Measurements from ENCODE around the gene MSN. TPM values are rescaled to one million over a fixed set of nuclear protein-coding genes. Genes with fewer than 3 reads are reported as not detected.

MSN gene
- total and polyA plus RNA-seq, 9 donors, result 60.1 to 342 (median 160) TPM

DNA sequence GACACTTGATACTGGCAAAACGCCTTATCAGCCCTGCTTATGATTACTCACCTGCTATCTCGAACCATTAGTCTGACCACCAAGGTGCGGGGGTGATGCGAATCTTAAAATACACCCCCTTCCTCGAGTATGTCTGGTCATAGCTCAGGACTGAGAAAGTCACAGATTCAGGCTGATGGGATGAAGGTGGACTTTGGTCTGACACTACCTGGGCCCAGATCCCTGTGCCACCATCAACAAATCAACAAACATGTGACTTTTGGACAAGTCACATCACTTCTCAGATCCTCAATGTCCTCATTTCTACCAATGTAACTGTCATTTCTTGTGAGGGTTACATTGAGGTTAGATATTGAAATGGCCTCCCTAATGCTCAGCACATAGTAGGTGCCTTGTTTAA lies 9.8 kb upstream of the MSN start:
- TF ChIP-seq CTCF (IDR thresholded peaks at IDR 0.05) (no peak), EP300 (IDR thresholded peaks at IDR 0.05) (no peak), POLR2A (IDR thresholded peaks at IDR 0.05) (no peak)
- H3K4me3 ChIP-seq, result no peak overlapping the region
- H3K4me1 ChIP-seq (ENCODE audit: insufficient read depth), result no peaks in the 10 kb centered on the region
- H3K27ac ChIP-seq, result no peak overlapping the region
- no peaks in the 10 kb centered on the region for H3K36me3 ChIP-seq
- no peaks in the 10 kb centered on the region for H3K9me3 ChIP-seq
- intact Hi-C loops (cut with DNase I), result no loop called here
- no peaks in the 10 kb centered on the region for H3K27me3 ChIP-seq
- no peak for DNase-seq
- 64 to 83% (median 74%) methylated on average over 5 of the region's 5 CpGs for WGBS, 3 donors

- Histone ChIP-seq H3K9me3 (no peaks in the 10 kb centered on the region), H3K4me1 (ENCODE audit: insufficient read depth) (no peaks in the 10 kb centered on the region), H3K36me3 (no peaks in the 10 kb centered on the region), H3K27ac (no peak overlapping the region), H3K4me3 (no peak overlapping the region), H3K27me3 (no peaks in the 10 kb centered on the region)
- TF ChIP-seq EP300 (IDR thresholded peaks at IDR 0.05) (no peak), POLR2A (IDR thresholded peaks at IDR 0.05) (no peak), CTCF (IDR thresholded peaks at IDR 0.05) (no peak)
- intact Hi-C loops (cut with DNase I), result no loop called here
- no peak for DNase-seq
These were observed 9.2 kb upstream of the MSN start for GRCh38 chrX:65658229-65658628.

- intact Hi-C loops (cut with DNase I), result no loop called here
- 33 to 53% (median 38%) methylated on average over 4 to 6 of the region's 6 CpGs for WGBS, 3 donors
- TF ChIP-seq POLR2A (IDR thresholded peaks at IDR 0.05), result no peak
- TF ChIP-seq EP300 (IDR thresholded peaks at IDR 0.05), result no peak
- no peak for TF ChIP-seq CTCF (IDR thresholded peaks at IDR 0.05)
- Histone ChIP-seq H3K27ac (peak overlapping the region; percentile 56 to 84), H3K4me1 (ENCODE audit: insufficient read depth) (peaks cover 4% of the 10 kb centered on the region), H3K27me3 (no peaks in the 10 kb centered on the region), H3K4me3 (peak overlapping the region; percentile 62), H3K36me3 (no peaks in the 10 kb centered on the region), H3K9me3 (no peaks in the 10 kb centered on the region)
- DNase-seq, result no peak
These were observed 324 bp upstream of the MSN start for GRCh38 chrX:65667157-65667502.

GRCh38 chrX:65668377-65669310 lies 1.2 kb downstream of the MSN start:
- peak overlapping the region; percentile 56 to 84 for H3K27ac ChIP-seq
- H3K4me1 ChIP-seq (ENCODE audit: insufficient read depth), result peaks cover 4% of the 10 kb centered on the region
- intact Hi-C loops (cut with DNase I), result no loop called here
- H3K27me3 ChIP-seq, result no peaks in the 10 kb centered on the region
- H3K9me3 ChIP-seq, result no peaks in the 10 kb centered on the region
- 30 to 46% (median 39%) methylated on average over 13 of the region's 13 CpGs for WGBS, 3 donors
- H3K36me3 ChIP-seq, result no peaks in the 10 kb centered on the region
- TF ChIP-seq POLR2A (IDR thresholded peaks at IDR 0.05) (peak; percentile 35), EP300 (IDR thresholded peaks at IDR 0.05) (no peak)
- peak overlapping the region; percentile 62 for H3K4me3 ChIP-seq
- DNase-seq, result peak; percentile 70 to 79 (median 72)

DNA sequence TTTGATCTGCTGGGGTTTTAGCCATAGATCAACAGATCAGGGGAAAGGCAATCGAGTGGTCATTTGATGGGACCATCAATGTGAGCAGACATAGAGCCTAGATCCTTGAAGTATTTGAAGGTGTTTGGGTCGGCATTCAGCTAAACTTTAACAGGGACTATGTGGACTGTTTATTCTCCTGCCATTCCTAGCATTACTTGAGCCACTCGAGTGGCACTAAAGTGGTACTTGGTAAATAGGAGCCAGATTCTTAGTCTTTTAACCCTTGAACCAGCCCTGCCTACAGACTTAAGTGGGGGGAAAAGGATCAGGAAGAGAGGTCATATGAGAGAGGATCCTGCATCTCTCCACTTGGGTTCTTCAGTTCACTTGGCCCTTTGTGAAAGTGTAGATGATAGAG lies 3.8 kb downstream of the MSN start:
- Histone ChIP-seq H3K27me3 (no peaks in the 10 kb centered on the region), H3K27ac (no peak overlapping the region), H3K4me1 (ENCODE audit: insufficient read depth) (peaks cover 4% of the 10 kb centered on the region), H3K9me3 (no peaks in the 10 kb centered on the region), H3K36me3 (no peaks in the 10 kb centered on the region), H3K4me3 (no peak overlapping the region)
- 47 to 61% (median 50%) methylated on average over 3 of the region's 3 CpGs for WGBS, 3 donors
- intact Hi-C loops (cut with DNase I), result no loop called here
- TF ChIP-seq POLR2A (IDR thresholded peaks at IDR 0.05) (no peak), EP300 (IDR thresholded peaks at IDR 0.05) (no peak)
- no peak for DNase-seq
